Stimulated activated CD4-positive, alpha-beta T cell treated with anti-CD3 and anti-CD28 coated beads, Interleukin-1b, Interleukin-23, amount 100 ng/mL, for 4 hours (primary cell): ENCODE measurements around the gene ATXN7L2.

ENCODE experiments used
- DNase-seq, 2 donors: peaks; one replicate each; pipeline ENCODE4 v3.0.0-alpha.2; 2020; ENCODE audit warnings: low read depth in 2 of 2

Gene ATXN7L2

DNA sequence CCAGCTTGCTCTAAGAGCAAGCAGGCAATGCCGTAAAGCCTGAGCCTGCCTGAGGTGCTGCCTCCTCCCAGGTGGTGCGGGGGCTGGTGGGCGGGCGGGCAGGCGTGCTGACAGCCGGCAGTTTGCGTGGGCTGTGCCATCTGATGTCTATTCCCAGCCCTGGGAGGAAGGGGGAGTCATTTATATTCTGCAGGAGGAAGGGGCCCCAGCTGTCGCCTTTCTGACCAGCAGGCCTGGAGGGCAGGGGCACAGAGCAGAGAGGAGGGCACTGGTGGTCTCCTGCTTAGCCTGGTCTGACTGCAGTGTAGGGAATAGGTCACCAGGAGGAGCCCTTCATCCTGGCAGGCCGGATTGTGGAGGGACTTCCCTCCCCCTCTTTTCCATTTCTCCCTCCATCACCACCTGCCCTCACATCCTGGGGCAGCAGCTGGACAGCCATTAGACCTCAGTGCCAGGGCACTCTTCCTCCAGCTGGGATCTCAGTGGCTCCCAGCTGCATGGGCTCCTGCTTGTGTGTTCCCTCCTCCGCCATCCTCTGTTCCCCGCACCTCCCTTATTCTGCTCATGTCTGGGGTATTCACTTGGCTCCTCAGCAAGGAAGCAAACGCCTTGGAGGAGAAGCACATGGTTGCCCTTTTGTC, 14.6 kb downstream of the ATXN7L2 start:
- peak in 1 of 2 donors; percentile 40 for DNase-seq

- DNase-seq = no peak
Measured at GRCh38 chr1:109499081-109499480, 15.4 kb downstream of the ATXN7L2 start.

DNA sequence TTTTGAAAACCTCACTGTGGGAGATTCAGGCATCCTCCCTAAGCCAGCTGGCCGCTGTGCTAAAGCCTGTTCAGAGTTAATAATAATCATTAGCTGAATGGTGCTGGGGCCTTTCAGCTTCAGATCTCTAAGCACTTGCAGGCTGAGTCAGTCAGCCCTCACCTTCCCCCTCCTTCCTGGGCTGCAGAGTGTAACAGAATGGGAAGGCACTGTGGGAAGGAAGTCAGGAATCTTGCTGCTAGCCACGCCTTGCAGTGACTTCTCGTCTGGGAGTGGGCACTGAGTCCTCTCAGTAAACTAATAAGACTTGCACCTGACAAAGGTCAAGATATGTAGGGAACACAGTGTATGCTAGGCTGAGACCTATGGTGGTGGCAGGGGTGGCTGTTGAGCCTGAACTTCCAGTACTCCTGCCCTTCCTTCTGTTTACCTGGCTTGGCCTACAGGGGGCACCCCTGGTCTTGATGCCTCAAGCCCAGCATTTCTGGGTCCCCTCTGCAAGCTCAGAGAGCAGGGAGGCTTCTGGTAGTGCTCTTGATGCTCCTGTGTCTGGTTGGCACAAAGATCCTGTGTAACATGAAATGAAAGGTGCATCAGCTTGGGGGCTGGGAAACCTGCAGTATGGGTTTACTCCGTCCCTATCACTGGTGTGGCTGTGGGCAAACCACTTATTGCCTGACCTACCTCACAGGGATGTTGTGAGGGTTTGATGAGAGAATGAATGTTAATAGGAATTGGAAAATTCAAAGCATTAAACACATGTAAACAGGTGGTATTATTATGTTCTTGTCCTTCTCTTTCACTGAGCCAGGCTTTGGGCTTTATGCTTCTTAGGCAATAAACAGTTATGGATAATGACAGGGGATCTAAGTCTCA, 16.2 kb downstream of the ATXN7L2 start:
- DNase-seq = peak in 1 of 2 donors; percentile 48

DNA sequence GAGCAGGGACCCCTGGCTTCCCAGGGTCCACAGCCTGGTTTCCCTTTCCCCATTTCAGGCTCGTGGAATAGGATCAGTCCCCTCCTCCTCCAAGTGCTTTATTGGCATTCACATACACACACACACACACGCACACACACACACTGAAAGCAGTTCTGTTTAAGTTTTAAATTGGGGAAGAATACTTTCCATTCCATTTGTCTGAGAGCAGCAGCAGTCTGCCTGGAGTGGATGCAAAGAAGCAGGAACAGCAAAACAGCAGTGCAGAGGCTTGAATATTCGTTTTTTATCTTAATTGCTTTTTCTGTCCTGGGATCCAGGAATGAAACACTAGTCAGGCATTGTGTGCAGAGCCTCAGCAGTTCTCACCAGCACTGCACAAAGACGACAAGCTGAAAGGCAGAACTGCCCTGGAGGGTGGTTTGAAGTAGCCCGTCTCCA, 17.3 kb downstream of the ATXN7L2 start:
- no peak for DNase-seq

- no peak for DNase-seq
Measured at GRCh38 chr1:109501644-109502363, 18.1 kb downstream of the ATXN7L2 start.

GRCh38 chr1:109502364-109502851, 18.7 kb downstream of the ATXN7L2 start:
- peak in 1 of 2 donors; percentile 34 for DNase-seq

GRCh38 chr1:109503935-109504334, 20.2 kb downstream of the ATXN7L2 start:
- no peak for DNase-seq

GRCh38 chr1:109504974-109505373, 21.3 kb downstream of the ATXN7L2 start:
- DNase-seq = no peak

DNA sequence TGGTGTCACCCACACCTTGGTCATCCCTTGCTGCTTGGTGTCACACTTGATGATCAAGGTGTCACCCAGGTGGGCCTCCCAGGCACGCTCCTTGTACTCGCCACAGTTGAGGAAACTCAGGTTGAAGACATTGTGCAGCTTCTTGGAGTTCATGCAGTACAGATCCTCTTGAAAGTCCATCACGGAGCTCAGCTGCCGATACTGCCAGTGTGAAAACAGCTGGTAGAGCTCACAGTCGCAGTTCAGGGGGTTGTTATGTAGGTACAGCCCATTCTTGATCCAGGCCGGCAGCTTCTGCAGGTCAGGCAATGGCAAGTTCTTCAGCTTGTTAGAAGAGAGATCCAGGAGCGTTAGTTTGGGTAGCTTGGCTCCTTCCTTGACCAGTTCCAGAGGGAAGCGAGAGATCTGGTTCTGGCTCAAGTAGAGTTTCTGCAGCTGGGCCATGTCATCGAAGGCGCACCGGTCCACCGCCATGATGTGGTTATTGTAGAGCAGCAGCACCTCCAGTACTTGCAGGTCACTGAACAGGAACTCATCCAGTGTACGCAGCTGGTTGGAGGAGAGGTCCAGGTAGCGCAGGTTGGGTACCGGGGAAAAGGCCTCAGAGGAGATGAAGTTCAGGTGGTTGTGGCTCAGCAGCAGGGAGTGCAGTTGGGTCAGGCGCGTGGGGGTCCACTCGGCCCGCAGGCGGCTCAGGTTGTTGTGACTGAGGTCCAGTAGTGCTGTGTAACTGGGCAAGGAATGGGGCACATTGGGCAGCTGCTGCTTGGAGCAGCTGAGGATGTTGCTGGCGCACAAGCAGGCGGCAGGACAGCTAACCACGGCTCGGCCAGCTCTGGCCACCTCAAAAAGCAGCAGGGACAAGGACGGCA, 24.5 kb downstream of the ATXN7L2 start:
- no peak for DNase-seq

DNA sequence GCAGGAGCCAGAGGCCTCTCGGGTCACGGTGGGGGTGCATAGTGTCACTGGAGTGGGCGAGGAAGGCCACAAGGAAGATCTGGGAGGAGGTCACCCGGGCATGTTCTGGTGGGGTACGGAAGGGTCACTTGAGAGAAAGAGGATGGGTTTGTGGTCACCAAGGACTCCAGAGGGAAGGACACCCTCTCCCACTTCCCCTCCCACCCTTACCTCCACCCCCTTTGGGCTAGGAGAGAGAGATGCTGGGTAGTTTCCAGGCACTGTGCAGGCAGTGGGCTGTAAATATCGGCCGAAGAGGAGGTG, 25.1 kb downstream of the ATXN7L2 start:
- DNase-seq = no peak

DNA sequence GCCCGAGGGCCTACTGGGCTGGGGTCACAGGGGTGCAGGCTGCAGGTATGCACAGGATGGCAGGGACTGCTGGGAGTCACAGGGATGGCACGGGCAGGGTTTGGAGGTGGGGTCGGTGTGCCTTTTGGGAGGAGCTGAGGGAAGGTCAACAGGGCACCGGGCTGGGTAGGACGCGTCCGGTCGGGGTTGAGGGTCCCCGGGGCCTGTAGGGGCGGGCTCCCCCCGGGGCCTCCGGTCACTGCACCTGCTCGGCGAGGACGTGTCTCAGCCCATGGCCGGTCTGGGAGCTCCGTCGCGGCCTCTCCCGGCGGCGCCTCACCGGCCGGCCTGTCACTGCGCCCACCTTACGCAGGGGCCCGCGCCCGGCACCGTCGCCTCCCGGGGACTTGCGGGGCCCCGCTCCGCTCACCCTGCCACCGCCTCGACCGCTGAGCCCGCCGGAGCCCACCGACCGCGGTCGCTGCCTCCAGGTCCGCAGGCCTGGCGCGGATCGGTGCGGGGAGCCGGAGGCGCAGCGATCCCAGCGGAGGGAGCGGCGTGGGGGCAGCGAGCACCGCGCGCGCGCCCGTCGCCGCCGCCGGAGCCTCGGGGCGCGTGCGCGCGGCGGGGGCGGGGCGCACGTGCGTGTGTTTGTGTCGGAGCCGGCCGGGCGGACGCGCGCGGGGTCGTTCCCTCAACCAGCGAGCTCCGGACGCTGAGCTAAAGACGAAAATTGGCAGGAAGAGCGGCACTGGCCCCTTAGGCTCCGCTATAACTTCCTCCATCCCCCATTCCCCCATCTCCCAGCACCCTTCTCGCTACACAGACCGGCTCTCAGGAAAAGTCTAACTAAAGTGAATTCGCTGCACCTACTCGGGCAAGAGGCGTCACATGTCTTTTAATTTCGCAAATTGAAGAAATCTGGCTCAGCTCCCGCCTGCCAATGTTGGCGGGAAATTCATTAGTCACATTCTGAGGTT, 25.8 kb downstream of the ATXN7L2 start, which contains the start of gene AMIGO1:
Gene AMIGO1, minus strand, starts transcription at position 552 of the 959 bp plus-strand sequence. CDS start 815 bp downstream, outside the sequence.
- peak; percentile 52 to 69 for DNase-seq

DNA sequence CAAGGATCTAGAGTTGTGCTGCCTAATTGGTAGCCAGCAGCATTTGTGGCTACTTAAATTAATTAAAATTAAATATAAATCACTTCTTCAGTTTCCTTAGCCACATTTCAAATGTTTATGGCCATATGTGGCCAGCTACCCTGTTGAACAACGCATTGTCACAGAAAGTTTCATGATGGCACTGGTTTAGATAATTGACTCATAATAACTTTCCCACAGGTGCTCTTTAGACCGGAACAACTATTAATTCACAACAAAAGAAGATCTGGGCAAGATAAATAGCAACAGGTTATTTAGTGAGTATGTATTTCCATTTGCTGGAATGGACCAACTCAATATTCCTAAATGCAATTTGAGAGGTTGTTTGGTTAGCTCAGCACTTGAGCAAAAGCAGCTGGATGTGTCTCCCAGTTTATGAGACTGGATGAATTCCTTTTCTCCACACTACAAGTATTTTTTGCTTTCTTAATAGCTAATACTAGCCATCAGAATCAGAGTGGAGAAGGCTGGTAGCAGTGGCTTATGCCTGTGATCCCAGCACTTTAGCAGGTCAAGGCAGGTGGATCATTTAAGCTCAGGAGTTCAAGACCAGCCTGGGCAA, 29.5 kb downstream of the ATXN7L2 start:
- no peak for DNase-seq

GRCh38 chr1:109514846-109515245, 31.1 kb downstream of the ATXN7L2 start:
- no peak for DNase-seq

- no peak for DNase-seq
Measured at GRCh38 chr1:109516872-109517271, 33.2 kb downstream of the ATXN7L2 start.

DNA sequence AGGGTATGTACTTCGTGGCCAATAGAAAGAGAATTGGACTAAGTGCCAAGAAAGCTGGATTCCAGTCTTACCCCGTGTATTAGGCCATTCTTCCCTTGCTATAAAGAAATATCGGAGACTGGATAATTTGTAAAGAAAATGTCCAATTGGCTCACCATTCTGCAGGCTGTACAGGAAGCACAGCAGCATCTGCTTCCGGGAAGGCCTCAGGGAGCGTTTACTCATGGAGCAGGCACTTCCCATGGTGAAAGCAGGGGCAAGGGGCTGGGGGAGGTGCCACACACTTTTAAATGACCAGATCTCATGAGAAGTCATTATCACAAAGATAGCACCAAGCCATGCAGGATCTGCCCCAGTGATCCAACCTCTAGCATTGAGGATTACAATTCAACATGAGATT, 33.6 kb downstream of the ATXN7L2 start:
- no peak for DNase-seq

DNA sequence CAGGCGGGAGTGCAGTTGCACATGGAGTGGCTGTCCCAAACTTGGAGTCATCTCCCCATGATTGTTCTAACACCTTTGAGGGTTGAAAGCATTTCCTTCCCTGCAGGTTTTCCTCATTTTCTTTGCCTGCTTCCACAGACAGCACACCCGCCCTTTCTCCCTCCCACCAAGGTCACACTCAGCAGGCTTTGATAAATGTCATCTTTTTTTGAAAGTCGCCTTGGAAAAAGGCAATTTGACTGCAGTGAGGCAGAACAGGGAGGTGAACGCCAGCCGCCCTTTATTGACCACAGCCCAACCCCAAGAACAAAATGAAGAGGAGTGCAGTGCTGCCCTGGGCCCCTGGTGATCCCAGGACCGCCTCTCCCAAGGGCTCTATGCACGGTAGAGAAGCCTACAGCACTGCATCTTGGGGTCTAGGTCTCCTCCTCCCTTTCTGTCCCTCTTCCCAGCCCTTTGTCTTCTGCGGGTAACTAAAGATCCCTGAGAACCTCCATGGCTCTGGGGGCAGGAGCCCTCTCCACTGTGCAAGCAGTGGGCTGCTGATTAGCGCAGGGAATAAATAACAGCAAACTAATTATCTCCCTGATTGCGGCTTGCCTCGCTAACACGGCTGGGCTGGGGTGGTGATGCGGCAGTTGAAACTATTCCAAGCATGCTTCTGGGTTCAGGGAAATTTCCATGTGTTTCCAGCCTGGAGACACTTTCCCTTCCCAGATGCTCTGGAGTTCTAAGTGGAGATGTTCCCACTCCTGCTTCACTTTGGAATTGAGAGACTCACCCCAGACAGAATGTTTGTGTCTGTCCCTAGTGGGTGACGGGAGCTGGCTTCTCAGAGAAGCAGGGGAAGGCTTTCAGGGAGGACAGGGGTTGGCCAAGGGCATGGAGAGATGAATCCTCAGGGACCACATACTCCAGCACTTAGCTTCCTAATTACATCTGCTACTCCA, 37.6 kb downstream of the ATXN7L2 start:
- no peak for DNase-seq

DNA sequence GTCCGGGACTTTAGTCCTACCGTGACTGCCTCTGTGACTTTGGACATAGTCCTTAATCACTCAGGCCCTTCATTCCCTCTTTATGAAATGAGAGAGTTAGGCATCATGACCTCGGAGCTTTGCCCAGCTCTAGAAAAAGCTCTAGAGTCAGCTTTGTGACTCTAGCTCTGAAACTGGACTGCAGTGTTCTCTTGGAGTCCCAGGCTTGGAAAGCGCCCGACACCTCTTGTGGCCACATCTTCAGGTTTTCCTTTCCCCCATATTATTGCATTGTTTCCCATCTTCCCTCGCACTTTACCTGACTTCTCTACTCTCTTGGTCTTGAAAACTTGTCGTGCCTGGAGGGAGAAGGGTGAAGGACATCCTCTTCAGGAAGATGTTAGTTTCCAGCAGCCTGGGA, 38.3 kb downstream of the ATXN7L2 start:
- DNase-seq = no peak

DNA sequence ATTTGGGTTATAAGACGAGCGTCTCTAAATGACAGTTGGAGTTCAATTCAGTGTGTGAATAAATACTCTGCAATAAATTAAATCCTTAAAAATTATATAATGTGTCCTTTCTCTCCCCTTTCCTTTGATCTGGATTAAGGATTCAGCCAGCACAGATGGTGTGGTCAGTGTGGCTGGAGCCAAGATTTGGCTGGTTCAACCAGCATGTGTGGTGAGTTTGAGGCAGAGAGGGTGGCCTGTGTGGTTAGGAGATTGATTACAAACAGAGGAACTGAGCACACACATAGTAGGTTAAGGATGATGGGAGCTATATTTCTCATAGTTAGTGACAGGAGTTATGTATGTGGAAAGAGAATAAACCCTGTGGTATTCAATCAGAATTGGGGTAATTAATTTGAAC, 40.0 kb downstream of the ATXN7L2 start:
- no peak for DNase-seq
